NOMO-1 treated with DMSO at 0.1 percent for 48 hours (cell line): Measurements from ENCODE around the gene SLC23A2.
"Not testable (repeated sequence)": the region's sequence is repeated elsewhere in the genome, so short reads cannot be mapped to it uniquely, and the experiment has no call there.

Source experiments
- DNase-seq: peaks from one replicate; lab custom pipeline; 2025; ENCODE audit not compliant: unreplicated experiment; lab: John Stamatoyannopoulos, UW

The SLC23A2 gene

DNA sequence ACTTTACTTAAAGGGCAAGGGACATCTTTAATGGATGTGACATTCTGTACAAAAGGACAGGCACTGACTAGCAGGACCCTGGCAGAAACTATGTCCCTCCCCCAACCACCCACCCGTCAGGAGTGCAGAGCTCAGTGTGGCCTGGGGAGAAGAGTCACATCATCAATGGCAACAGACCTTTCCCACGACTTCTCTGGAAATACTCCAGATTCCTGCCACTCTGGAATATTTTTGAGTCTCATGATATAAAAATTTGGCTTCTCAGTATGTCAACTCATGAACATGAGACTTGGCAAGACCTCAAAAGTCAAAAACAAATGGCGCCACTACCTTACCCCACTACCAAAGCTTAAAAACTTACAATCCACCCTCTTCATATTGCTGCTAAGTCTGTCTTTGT lies 118.3 kb downstream of the SLC23A2 start:
- DNase-seq, result no peak

DNA sequence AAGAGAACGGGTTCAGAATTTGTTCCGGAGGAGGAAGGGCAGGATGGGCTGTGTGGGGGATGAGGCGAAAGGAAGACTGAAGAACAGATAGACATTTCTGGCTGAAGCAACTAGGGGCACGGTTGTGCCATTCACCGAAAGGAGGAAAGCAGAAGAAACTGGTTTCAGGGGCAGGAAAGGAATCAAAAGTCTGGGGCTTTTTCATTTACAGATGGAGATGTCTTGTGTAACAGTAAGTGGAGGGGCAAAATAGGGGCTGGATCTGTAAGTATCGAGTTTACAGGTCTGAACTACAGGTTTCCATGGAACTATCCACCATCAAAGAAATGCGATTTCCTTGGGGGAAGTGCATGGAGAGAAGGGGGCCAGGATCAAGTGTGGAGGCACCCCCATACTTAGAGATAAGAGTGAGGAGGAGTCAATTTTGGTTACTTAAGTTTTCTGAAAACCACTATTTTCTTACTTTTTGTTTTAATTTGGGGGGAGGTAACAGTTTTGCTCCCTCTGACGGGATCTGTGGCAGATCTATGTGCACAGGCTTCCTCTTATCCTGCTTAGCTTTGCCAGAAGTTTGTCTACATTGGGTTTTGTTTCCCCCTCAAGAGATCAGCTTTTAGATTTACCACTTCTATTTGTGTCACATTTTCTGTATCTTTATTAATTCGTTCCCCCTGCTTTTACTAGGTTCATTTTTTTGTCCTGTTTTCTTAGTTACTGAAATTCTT lies 120.1 kb downstream of the SLC23A2 start:
- no peak for DNase-seq

- no peak for DNase-seq
Measured at GRCh38 chr20:4880051-4880450, 121.3 kb downstream of the SLC23A2 start.

DNA sequence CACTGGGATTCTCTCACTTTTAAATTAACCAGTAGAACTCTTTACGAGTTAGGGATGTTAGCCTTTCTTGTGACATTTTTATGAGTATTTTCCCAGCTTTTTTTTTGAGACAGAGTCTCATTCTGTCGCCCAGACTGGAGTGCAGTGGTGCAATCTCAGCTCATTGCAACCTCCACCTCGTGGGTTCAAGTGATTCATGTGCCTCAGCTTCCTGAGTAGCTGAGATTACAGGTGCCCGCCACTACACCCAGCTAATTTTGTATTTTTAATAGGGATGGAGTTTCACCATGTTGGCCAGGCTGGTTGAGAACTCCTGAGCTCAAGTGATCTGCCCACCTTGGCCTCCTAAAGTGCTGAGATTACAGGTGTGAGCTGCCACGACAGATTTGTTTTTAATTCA lies 123.2 kb downstream of the SLC23A2 start:
- DNase-seq, result not testable (repeated sequence)

DNA sequence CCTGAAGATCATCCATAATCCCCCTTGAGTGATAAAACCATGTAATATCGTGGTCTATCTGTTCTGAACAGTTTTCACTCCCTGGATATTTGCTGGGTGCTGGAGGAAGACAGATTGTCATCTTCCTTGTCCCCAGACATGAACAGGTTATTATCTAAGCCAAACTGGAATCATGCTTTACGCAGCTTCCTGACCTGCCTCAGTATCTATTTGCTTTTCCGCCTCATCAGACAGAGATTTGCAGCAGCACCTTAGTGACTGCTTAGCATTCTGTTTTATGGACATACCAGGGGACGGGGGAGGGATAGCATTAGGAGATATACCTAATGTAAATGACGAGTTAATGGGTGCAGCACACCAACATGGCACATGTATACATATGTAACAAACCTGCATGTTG lies 124.6 kb downstream of the SLC23A2 start:
- no peak for DNase-seq

GRCh38 chr20:4876301-4876700 lies 125.0 kb downstream of the SLC23A2 start:
- DNase-seq, result no peak

- DNase-seq, result no peak
Measured at GRCh38 chr20:4875578-4876067, 125.7 kb downstream of the SLC23A2 start.

DNA sequence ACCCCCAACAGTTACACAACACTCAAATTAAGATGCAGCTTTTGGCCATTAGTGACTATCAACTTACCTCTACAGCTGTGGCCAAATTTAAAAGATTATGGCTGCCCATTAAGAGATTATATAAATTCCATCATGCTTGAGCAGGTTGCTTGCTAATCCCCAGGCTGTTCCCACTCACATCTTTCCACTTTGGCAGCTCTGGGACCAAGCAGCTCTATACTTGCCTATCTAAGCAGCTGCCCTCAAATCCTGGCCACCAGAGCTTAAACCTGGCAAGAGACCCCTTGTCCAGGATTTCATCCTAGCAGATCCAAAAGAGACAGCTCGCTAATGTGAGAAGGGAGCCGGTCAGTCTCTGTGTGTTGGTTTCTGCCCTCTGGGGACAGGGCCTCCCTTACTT lies 127.9 kb downstream of the SLC23A2 start:
- no peak for DNase-seq

DNA sequence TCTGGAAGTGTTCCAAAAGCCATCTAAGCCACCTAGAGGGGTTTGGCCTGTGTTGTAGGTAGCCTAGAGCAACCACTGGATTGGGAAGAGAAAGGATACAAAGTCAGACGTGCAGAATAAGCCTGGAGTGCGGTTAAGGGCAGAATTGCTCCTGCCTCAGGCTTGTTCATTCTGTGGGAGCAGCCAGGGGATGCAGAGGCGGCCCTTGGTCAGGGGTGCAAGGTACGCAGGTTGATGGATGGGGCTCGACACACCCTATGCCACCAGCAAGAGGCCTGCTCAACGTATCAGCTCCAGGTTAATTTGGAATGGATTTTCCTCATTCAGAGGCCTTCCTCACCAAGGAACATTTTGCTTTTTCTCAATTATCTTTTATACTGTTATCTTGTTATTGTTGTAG lies 129.8 kb downstream of the SLC23A2 start:
- no peak for DNase-seq

DNA sequence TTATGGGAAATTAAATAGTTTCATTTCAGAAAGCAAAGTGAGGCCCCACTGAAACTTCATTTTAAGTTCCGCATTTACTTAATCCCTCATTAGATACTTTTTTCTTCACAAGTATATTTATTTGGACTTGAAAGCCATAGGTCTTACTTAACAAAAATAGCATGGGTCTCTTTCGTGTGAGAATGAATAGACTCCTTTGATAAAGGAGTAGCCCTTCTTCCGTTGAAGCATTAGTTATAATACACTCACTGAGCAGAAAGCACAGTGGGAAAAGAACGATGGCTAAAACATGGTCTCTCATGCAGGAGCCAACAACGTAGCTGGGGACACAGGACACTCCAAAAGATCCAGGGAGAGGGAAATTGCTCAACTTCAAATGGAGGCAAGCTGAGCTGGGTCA lies 130.4 kb downstream of the SLC23A2 start:
- DNase-seq, result no peak

- no peak for DNase-seq
Measured at GRCh38 chr20:4869290-4870193, 131.8 kb downstream of the SLC23A2 start.

DNA sequence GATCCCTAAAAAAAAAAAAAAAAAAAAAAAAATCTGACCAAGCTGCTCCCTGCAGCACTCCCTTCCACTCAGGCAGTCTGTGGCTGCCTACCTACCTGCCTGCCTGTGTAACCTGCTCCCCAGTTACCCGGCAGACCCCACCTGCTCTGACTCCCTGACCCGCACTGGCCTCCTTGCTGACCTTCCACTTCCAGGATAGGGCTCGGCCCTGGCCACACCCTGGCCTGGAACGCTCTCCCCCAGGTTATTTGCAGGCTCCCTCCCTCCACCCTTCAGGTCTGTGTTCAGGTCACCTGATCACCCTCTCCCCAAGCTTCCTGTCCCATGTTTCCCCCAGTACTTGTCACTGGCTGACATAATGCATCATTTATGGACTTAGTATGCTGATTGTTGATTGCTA lies 134.3 kb downstream of the SLC23A2 start:
- DNase-seq, result no peak

DNA sequence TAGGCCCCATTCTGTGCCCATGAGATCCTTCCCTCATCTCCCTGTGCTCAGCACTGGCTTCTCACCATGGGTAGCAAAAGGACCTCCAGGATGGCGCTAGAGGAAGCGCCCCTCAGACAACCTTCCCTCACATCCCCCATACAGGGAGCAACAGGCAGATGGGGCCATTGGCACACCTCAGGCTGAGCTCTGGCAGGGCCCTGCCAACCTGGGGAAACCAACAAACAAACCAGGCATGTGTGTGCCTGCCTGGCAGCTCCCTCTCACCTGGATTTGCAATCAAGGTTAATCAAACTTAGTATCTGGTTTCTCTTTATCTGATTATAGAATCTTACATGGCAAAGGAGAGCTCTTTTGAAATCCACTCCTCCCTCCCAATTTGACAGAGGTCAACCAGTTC lies 134.9 kb downstream of the SLC23A2 start:
- DNase-seq, result no peak

DNA sequence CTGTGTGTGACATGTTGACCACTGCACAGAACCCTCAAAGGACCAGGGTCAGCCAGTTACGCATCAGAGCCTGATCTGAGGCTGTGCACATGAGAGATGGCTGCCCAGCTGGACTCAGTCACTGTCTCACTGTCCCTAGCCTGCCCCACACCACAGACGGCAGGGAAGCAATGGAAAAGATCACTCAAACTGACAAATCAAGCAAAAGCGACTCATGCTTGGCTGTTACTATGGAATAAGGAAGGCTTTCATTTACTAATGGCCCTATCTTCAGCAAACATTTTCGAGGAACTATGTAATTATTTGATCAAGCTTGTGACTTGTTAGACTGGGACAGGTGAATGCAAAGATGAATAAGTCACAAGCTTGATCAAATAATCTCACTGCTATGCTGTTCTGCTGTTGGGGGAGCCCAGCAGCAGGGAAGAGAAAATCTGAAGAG lies 137.0 kb downstream of the SLC23A2 start:
- DNase-seq, result no peak

DNA sequence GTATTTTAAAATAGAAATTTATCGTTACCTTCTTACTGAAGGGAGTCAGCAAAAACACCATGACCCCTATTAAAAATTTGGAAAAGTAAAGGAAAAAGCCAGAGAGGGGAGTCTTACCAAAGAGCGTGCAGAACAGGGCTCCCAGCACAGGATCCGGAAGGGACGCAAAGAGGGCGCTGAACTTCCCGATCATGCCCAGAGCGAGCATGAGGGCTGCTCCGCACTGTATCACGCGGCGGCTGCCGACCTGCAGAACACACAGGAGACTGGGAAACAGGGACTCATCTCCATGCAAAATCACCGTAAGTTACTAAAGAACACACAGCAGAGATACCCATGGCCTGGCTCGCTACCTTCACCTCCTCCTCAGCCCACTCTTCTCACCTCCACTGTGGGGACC lies 138.6 kb downstream of the SLC23A2 start:
- no peak for DNase-seq

GRCh38 chr20:4861961-4862360 lies 139.3 kb downstream of the SLC23A2 start:
- no peak for DNase-seq

GRCh38 chr20:4858000-4858399 lies 143.3 kb downstream of the SLC23A2 start:
- DNase-seq, result no peak

DNA sequence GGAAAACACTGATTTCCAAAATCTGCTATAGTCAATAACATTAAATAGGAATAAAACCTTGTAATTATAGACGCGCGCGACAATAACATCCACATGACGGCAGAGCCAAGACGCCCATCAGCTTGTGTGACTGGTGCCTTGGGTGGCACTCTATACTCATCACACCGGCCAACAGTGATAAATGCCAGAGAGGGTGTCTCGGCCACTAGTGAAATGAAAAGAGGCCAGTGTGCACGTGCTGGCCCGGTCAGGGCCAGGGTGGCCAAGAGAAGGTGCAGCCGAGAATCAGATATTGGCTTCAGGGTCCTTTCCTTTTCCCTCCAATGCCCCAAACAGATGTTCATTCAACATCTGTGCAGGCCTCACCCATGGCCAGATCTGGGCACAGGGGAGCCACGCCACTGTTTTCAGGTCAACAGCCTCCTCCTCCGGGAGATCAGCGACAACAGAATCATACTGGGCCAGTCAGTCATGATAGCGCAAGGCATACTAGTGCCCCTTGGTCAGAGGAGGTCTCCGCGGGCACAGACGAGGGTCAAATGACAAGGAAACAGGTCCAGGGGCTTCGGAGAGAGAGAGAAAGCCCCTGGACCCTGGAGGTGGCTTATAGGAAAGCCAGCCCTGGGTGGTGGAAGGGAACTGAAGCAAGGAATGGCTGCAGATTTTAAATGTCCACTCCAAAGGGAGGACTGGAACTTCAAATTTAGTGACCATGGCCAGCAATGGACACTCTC lies 145.1 kb downstream of the SLC23A2 start:
- DNase-seq, result no peak

DNA sequence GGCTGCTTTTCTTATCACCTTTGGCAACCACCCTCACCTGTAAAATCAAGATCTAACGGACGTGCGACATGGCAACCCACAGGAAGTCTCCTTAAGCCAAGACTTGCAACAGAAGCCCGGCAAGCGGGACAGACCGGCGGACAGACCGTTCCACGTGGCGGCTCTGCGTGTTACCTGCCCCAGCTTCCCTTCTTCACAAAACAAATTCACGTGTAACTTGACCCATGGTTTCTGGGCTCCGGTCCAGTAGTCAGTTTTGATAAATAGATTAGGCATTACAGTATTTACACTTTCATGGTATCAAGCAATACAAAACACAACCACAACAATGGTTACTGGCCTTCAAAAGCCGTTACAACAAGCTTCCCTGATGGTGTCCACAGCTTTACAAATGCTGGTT lies 145.8 kb downstream of the SLC23A2 start:
- no peak for DNase-seq

DNA sequence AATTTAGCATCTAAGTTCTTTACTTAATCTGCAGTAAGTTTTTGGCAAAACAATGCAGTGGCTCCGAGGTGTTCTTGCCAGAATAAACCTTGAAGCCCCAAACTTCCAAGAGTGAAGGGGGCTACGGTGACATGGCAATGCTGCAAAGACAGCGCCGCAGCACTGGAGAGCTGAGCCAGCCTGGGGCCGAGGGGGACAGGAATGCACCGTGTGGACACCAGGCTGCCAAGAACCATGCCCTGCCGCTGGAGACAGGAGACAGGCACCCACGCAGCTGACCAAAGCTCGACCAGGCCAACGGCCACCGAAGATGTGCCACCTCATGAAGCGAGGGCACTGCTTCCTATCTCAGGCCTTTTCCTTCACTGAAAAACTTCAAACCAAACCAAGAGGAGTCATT lies 146.2 kb downstream of the SLC23A2 start:
- no peak for DNase-seq

DNA sequence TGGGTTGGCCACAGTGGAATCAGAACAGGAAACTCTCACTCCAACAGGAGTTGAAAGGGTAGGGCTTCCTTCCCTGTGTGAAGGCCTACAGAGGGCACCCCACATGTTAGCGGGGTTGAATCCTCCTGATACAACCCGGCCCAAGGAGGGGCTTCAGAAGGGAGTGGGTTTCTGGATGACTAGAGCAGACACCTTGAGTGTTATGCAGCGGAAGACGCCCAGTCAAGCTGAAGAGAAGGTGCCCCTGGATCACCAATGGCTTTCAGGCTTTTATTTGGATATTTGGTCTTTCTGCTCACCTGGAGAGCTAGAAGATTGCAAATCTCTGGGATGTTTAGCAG lies 146.8 kb downstream of the SLC23A2 start:
- DNase-seq, result no peak
